SK-N-SH (cell line): ENCODE measurements around the gene PTPRG. TPM values are rescaled to one million over a fixed set of nuclear protein-coding genes. Genes with fewer than 3 reads are reported as not detected.

Experiments
- CTCF ChIA-PET: fragments of 300-600, 350-600 bp; formaldehyde crosslinking; extraction: SDS; loops from one replicate; lab custom pipeline; 2021; lab: Yijun Ruan, JAX
- POLR2A ChIA-PET: fragments of 350-600 bp; sonication (Branson Sonifier 250); formaldehyde crosslinking; extraction: SDS; loops from one replicate; lab custom pipeline; 2020; ENCODE audit warnings: antibody characterized with exemption, inconsistent platforms; lab: Yijun Ruan, JAX
- DNase-seq: peaks from one replicate; pipeline ENCODE4 v3.0.0; 2012
- H2AFZ ChIP-seq: fragments of 200-600 bp; sonication (generic); 2 replicates; pipeline ENCODE4 v1.8.1; 2016; ENCODE audit warnings: antibody characterized with exemption, mild to moderate bottlenecking, low read depth
- H3F3A ChIP-seq: fragments of 200-600 bp; sonication (generic); replicated peaks from 2 replicates; pipeline ENCODE3; 2016; ENCODE audit warnings: antibody characterized with exemption, mild to moderate bottlenecking; ENCODE audit not compliant: insufficient read depth
- H3K27ac ChIP-seq, 2 experiments: fragments of 200-500 bp in 1 of 2; fragments of 200-600 bp in 1 of 2; sonication (Bioruptor generic) in 1 of 2; sonication (generic), shearing (Covaris generic) in 1 of 2; 2 replicates each; pipeline versions ENCODE4 v1.5.1 to v1.6.1; 2014 to 2016; ENCODE audit warnings: low read depth in 2 of 2, inconsistent platforms in 1 of 2, low read length in 1 of 2, mild to moderate bottlenecking in 1 of 2, mixed read lengths in 1 of 2
- H3K27me3 ChIP-seq: fragments of 200-600 bp; sonication (generic), shearing (Covaris generic); 2 replicates; pipeline ENCODE4 v1.6.1; 2016; ENCODE audit warnings: mixed run types; ENCODE audit not compliant: insufficient read depth
- H3K36me3 ChIP-seq, 2 experiments: fragments of 200-500 bp in 1 of 2; fragments of 200-600 bp in 1 of 2; sonication (Bioruptor generic) in 1 of 2; sonication (generic) in 1 of 2; replicated peaks in 1 of 2; 2 replicates each; pipeline versions ENCODE3 to v1.5.1; 2014 to 2016; ENCODE audit warnings: low read length in 1 of 2, mild to moderate bottlenecking in 1 of 2; ENCODE audit not compliant: insufficient read depth in 2 of 2, control insufficient read depth in 1 of 2
- H3K4me1 ChIP-seq, 2 experiments: fragments of 200-500 bp in 1 of 2; fragments of 200-600 bp in 1 of 2; sonication (Bioruptor generic) in 1 of 2; sonication (generic), shearing (Covaris generic) in 1 of 2; 2 replicates each; pipeline versions ENCODE4 v1.5.1 to v1.6.1; 2014 to 2016; ENCODE audit warnings: low read depth in 1 of 2, low read length in 1 of 2, mixed run types in 1 of 2; ENCODE audit not compliant: insufficient read depth in 2 of 2, control insufficient read depth in 1 of 2
- H3K4me2 ChIP-seq: fragments of 200-600 bp; sonication (generic), shearing (Covaris generic); 2 replicates; pipeline ENCODE4 v1.6.1; 2017; ENCODE audit warnings: mixed run types
- H3K4me3 ChIP-seq, 2 experiments: fragments of 200-500 bp in 1 of 2; fragments of 200-600 bp in 1 of 2; sonication (Bioruptor generic) in 1 of 2; sonication (generic), shearing (Covaris generic) in 1 of 2; 2 replicates each; pipeline versions ENCODE4 v1.5.1 to v1.8.1; 2014 to 2016; ENCODE audit warnings: low read depth in 2 of 2, inconsistent platforms in 1 of 2, low read length in 1 of 2, mild to moderate bottlenecking in 1 of 2, mixed read lengths in 1 of 2, moderate library complexity in 1 of 2
- H3K79me2 ChIP-seq: fragments of 200-600 bp; sonication (generic); 2 replicates; pipeline ENCODE4 v1.8.1; 2017; ENCODE audit warnings: mild to moderate bottlenecking; ENCODE audit not compliant: insufficient read depth
- H3K9ac ChIP-seq: fragments of 200-600 bp; sonication (generic); 2 replicates; pipeline ENCODE4 v1.6.1; 2017; ENCODE audit warnings: mixed run types
- H3K9me2 ChIP-seq: fragments of 200-600 bp; sonication (generic); 2 replicates; pipeline ENCODE4 v1.6.1; 2017; ENCODE audit warnings: mixed run types
- H3K9me3 ChIP-seq: fragments of 200-600 bp; sonication (generic); 2 replicates; pipeline ENCODE4 v1.6.1; 2017; ENCODE audit warnings: mixed run types, mild to moderate bottlenecking, moderate library complexity
- H4K20me1 ChIP-seq: fragments of 200-600 bp; sonication (generic); 2 replicates; pipeline ENCODE4 v1.6.1; 2017; ENCODE audit warnings: mild to moderate bottlenecking, mixed run types; ENCODE audit not compliant: insufficient read depth
- CHD2 ChIP-seq: fragments of 150-350 bp; IDR thresholded peaks from 2 replicates; pipeline ENCODE4 v1.6.1; 2018; ENCODE audit warnings: low read length; ENCODE audit not compliant: partially characterized antibody
- EP300 ChIP-seq, 2 experiments: IDR thresholded peaks; 2 replicates each; pipeline versions ENCODE4 v1.4.0 to v1.6.1; 2012; ENCODE audit warnings: borderline replicate concordance in 1 of 2, low read depth in 1 of 2, low read length in 1 of 2
- FOSL2 ChIP-seq: IDR thresholded peaks from 2 replicates; pipeline ENCODE4 v1.4.0; 2012; ENCODE audit warnings: low read depth, mild to moderate bottlenecking, moderate library complexity, borderline replicate concordance
- GABPA ChIP-seq: IDR thresholded peaks from 2 replicates; pipeline ENCODE4 v1.4.0; 2012; ENCODE audit warnings: low read depth, mild to moderate bottlenecking
- GATA2 ChIP-seq: sonication (generic); formaldehyde crosslinking; IDR thresholded peaks from 2 replicates; pipeline ENCODE4 v1.5.0; 2020; ENCODE audit warnings: mild to moderate bottlenecking, missing genetic modification reagents
- JUND ChIP-seq: IDR thresholded peaks from 2 replicates; pipeline ENCODE4 v1.4.0; 2012
- MEF2A ChIP-seq: IDR thresholded peaks from 2 replicates; pipeline ENCODE4 v1.4.0; 2012; ENCODE audit warnings: low read depth, borderline replicate concordance
- MXI1 ChIP-seq: IDR thresholded peaks from 2 replicates; pipeline ENCODE4 v1.6.1; 2012; ENCODE audit warnings: mild to moderate bottlenecking, low read depth, low read length, improper control_type of control experiment
- NFIC ChIP-seq: IDR thresholded peaks from 2 replicates; pipeline ENCODE4 v1.4.0; 2012; ENCODE audit warnings: borderline replicate concordance
- POLR2AphosphoS5 ChIP-seq: IDR thresholded peaks from 2 replicates; pipeline ENCODE4 v1.6.1; 2012; ENCODE audit warnings: low read depth, low read length
- RAD21 ChIP-seq: IDR thresholded peaks from 2 replicates; pipeline ENCODE4 v1.6.1; 2012; ENCODE audit warnings: mild to moderate bottlenecking, low read length
- RCOR1 ChIP-seq: fragments of 150-350 bp; IDR thresholded peaks from 2 replicates; pipeline ENCODE4 v1.6.1; 2017; ENCODE audit warnings: antibody characterized with exemption, low read length
- RFX5 ChIP-seq: IDR thresholded peaks from 2 replicates; pipeline ENCODE4 v1.6.1; 2012; ENCODE audit warnings: mild to moderate bottlenecking, improper control_type of control experiment, low read length
- SIN3A ChIP-seq: IDR thresholded peaks from 2 replicates; pipeline ENCODE4 v1.6.1; 2012; ENCODE audit warnings: low read depth, mild to moderate bottlenecking, low read length, moderate library complexity, borderline replicate concordance
- TCF12 ChIP-seq: IDR thresholded peaks from 2 replicates; pipeline ENCODE4 v1.4.0; 2012
- WGBS: methylation state at CpG from one replicate; pipeline ENCODE4 v1.1.6; 2017; ENCODE audit warnings: low lambda C conversion rate; 5-methylcytosine and 5-hydroxymethylcytosine counted together
- polyA plus RNA-seq, 3 experiments: library from polyadenylated mRNA; depleted of rRNA; stranded (reverse); fragments of >200 nt; gene quantifications; 2 replicates each; pipeline ENCODE4 v1.2.3, GENCODE V29; 2012
- TF ChIP-seq, protein P1 (sequence below): IDR thresholded peaks from 2 replicates; pipeline ENCODE4; 2012
- TF ChIP-seq, protein P2 (sequence below): IDR thresholded peaks from 2 replicates; pipeline ENCODE4 v1.6.1; 2012; ENCODE audit warnings: mild to moderate bottlenecking, low read depth, low read length, moderate library complexity
- TF ChIP-seq, protein P3 (sequence below): fragments of 150-350 bp; IDR thresholded peaks from 2 replicates; pipeline ENCODE4 v1.6.1; 2016; ENCODE audit warnings: mild to moderate bottlenecking, low read depth, low read length

The PTPRG gene
- polyA plus RNA-seq, 1 of the 3 experiments (the other 2 are of a cell fraction): 14.1 TPM

DNA sequence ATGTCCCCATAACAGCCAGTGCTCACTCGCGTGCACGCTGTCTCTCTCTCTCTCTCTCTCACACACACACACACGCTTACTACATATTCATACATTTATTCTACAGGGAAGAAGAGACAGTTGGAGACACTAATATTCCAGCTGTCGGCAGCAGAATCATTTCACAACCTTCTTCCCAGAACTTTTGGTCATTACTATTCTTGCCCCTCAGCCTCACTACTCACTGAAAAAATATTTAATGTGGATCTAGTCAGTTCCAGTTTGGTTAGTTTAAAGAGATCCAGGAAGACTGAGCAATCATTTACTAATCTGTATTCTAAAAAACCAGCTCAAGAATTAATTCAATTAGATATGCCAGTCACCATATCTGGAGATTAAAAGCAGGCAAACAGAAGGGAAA lies 394.9 kb downstream of the PTPRG start:
- Histone ChIP-seq H3F3A (peaks cover 15% of the 10 kb centered on the region), H3K4me2 (peak overlapping the region; percentile 52), H3K9me3 (no peaks in the 10 kb centered on the region), H3K9ac (no peak overlapping the region), H3K9me2 (no peaks in the 10 kb centered on the region), H3K27me3 (no peaks in the 10 kb centered on the region), H3K79me2 (peaks cover 6% of the 10 kb centered on the region; the same call in 1 of the 2 replicates), H3K4me1 (peaks cover 10% of the 10 kb centered on the region in 2 experiments; a peak in 3 of 4 replicates), H3K4me3 (peak overlapping the region in 1 of 2 experiments; percentile 2; a peak in 1 of 4 replicates), H4K20me1 (no peaks in the 10 kb centered on the region), H3K36me3 (no peaks in the 10 kb centered on the region), H3K27ac (peak overlapping the region in 1 of 2 experiments; percentile 70; a peak in 3 of 4 replicates), H2AFZ (no peak overlapping the region)
- ChIA-PET POLR2A (no interaction called here), CTCF (no interaction called here)
- 67% methylated on average over 5 of the region's 5 CpGs for WGBS
- DNase-seq: peak; percentile 11
- TF ChIP-seq RFX5 (no peak), RAD21 (no peak), JUND (peak; percentile 36; the same call in 1 of the 2 replicates), GATA2 (CRISPR knock-in tag) (peak; percentile 15; the same call in 1 of the 2 replicates), CHD2 (no peak), EP300 (IDR thresholded peaks at IDR 0.05; ENCODE audit: borderline replicate concordance in 1 of 2, low read depth in 1 of 2, low read length in 1 of 2) (peak in 1 of 2 experiments; percentile 67; a peak in 2 of 4 replicates), POLR2AphosphoS5 (peak; percentile 35; the same call in 1 of the 2 replicates), MEF2A (no peak), SIN3A (no peak), FOSL2 (peak; percentile 40; the same call in 1 of the 2 replicates), RCOR1 (no peak), GABPA (no peak), NFIC (peak; percentile 10; the same call in 1 of the 2 replicates), TCF12 (peak; percentile 85), MXI1 (no peak)
- TF ChIP-seq, protein P1, sequence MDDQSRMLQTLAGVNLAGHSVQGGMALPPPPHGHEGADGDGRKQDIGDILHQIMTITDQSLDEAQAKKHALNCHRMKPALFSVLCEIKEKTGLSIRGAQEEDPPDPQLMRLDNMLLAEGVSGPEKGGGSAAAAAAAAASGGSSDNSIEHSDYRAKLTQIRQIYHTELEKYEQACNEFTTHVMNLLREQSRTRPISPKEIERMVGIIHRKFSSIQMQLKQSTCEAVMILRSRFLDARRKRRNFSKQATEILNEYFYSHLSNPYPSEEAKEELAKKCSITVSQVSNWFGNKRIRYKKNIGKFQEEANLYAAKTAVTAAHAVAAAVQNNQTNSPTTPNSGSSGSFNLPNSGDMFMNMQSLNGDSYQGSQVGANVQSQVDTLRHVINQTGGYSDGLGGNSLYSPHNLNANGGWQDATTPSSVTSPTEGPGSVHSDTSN: peak; percentile 72
- TF ChIP-seq, protein P2, sequence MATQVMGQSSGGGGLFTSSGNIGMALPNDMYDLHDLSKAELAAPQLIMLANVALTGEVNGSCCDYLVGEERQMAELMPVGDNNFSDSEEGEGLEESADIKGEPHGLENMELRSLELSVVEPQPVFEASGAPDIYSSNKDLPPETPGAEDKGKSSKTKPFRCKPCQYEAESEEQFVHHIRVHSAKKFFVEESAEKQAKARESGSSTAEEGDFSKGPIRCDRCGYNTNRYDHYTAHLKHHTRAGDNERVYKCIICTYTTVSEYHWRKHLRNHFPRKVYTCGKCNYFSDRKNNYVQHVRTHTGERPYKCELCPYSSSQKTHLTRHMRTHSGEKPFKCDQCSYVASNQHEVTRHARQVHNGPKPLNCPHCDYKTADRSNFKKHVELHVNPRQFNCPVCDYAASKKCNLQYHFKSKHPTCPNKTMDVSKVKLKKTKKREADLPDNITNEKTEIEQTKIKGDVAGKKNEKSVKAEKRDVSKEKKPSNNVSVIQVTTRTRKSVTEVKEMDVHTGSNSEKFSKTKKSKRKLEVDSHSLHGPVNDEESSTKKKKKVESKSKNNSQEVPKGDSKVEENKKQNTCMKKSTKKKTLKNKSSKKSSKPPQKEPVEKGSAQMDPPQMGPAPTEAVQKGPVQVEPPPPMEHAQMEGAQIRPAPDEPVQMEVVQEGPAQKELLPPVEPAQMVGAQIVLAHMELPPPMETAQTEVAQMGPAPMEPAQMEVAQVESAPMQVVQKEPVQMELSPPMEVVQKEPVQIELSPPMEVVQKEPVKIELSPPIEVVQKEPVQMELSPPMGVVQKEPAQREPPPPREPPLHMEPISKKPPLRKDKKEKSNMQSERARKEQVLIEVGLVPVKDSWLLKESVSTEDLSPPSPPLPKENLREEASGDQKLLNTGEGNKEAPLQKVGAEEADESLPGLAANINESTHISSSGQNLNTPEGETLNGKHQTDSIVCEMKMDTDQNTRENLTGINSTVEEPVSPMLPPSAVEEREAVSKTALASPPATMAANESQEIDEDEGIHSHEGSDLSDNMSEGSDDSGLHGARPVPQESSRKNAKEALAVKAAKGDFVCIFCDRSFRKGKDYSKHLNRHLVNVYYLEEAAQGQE: no peak
- TF ChIP-seq, protein P3, sequence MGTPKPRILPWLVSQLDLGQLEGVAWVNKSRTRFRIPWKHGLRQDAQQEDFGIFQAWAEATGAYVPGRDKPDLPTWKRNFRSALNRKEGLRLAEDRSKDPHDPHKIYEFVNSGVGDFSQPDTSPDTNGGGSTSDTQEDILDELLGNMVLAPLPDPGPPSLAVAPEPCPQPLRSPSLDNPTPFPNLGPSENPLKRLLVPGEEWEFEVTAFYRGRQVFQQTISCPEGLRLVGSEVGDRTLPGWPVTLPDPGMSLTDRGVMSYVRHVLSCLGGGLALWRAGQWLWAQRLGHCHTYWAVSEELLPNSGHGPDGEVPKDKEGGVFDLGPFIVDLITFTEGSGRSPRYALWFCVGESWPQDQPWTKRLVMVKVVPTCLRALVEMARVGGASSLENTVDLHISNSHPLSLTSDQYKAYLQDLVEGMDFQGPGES: no peak
